ENCODE results near the gene CNTNAP2. TPM values are rescaled to one million over a fixed set of nuclear protein-coding genes. Genes with fewer than 3 reads are reported as not detected.

CNTNAP2 gene
- total RNA-seq, 1 experiment from 2014 or later = 64.5 TPM

DNA sequence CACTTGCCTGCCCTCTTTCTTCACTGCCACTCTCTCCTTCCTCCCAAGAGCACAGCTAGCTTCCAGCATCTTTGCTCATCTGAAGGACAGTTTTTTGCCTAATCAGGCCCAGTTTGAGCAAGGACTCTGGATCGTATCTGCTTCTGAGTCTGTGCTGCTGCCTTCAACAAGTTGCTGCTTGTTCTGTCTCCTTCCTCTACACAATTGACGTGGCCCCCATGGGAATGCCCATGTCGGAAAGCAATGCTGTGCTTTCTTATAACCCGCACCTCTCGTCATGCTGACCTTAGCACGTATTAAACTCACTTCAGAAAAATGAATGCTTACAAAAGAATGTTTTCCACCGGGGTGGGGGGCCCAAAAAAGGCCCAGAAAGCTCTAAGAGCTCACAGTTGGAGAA lies 2149.3 kb downstream of the CNTNAP2 start:
- Histone ChIP-seq H3K4ac (ENCODE audit: low read depth, low read length) (no peak overlapping the region), H3K56ac (ENCODE audit: insufficient read length, low read depth, low read length) (no peak overlapping the region), H3K27me3 (ENCODE audit: insufficient read depth, low read length) (no peaks in the 10 kb centered on the region), H4K20me1 (ENCODE audit: control insufficient read depth, insufficient read depth, insufficient read length) (no peaks in the 10 kb centered on the region), H3K4me2 (ENCODE audit: insufficient read depth, insufficient read length, low read length) (no peak overlapping the region), H3K23me2 (ENCODE audit: insufficient read length, low read depth, low read length, poor library complexity, severe bottlenecking) (no peaks in the 10 kb centered on the region), H4K5ac (ENCODE audit: insufficient read length, low read depth, low read length) (no peak overlapping the region), H3K18ac (ENCODE audit: insufficient read length, low read depth, low read length) (no peak overlapping the region), H4K8ac (replicated peaks; ENCODE audit: insufficient read length, low read depth, low read length) (no peak overlapping the region), H2BK12ac (ENCODE audit: insufficient read length, low read depth, low read length) (no peak overlapping the region), H3K4me1 (ENCODE audit: insufficient read depth, low read length) (no peaks in the 10 kb centered on the region; the same call in 1 of the 2 replicates), H3K14ac (ENCODE audit: insufficient read depth, low read length) (no peak overlapping the region), H3K79me2 (ENCODE audit: insufficient read depth, low read length) (no peaks in the 10 kb centered on the region), H2BK20ac (ENCODE audit: low read depth, low read length, poor library complexity, severe bottlenecking) (no peak overlapping the region), H3K9ac (ENCODE audit: extremely low read depth, insufficient read length, low read length) (no peak overlapping the region), H3K27ac (ENCODE audit: insufficient read length, low read depth, low read length) (no peak overlapping the region), H4K91ac (ENCODE audit: insufficient read length, low read depth, low read length) (no peak overlapping the region), H3T11ph (ENCODE audit: low read length) (no peak overlapping the region), H3K9me3 (ENCODE audit: control insufficient read depth, low read depth, low read length) (no peaks in the 10 kb centered on the region), H2BK15ac (ENCODE audit: low read depth, low read length) (no peak overlapping the region), H3K79me1 (ENCODE audit: insufficient read depth, low read depth, low read length, poor library complexity, severe bottlenecking) (no peaks in the 10 kb centered on the region), H3K23ac (ENCODE audit: insufficient read length, low read depth, low read length) (no peak overlapping the region), H2BK5ac (ENCODE audit: insufficient read length, low read length) (no peak overlapping the region), H2BK120ac (ENCODE audit: low read depth, low read length, poor library complexity, severe bottlenecking) (no peak overlapping the region), H2AK5ac (ENCODE audit: insufficient read length, low read length) (no peak overlapping the region), H2AFZ (ENCODE audit: low read length) (no peak overlapping the region)
- WGBS (ENCODE audit: extremely low coverage, insufficient read length, low lambda C conversion rate) = no CpG with 5 or more reads among the region's 7 CpGs
- no peak overlapping the region for H3K4me3 Mint-ChIP-seq
- no peak for DNase-seq
- TF ChIP-seq, protein P1, sequence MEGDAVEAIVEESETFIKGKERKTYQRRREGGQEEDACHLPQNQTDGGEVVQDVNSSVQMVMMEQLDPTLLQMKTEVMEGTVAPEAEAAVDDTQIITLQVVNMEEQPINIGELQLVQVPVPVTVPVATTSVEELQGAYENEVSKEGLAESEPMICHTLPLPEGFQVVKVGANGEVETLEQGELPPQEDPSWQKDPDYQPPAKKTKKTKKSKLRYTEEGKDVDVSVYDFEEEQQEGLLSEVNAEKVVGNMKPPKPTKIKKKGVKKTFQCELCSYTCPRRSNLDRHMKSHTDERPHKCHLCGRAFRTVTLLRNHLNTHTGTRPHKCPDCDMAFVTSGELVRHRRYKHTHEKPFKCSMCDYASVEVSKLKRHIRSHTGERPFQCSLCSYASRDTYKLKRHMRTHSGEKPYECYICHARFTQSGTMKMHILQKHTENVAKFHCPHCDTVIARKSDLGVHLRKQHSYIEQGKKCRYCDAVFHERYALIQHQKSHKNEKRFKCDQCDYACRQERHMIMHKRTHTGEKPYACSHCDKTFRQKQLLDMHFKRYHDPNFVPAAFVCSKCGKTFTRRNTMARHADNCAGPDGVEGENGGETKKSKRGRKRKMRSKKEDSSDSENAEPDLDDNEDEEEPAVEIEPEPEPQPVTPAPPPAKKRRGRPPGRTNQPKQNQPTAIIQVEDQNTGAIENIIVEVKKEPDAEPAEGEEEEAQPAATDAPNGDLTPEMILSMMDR (conservative IDR thresholded peaks at IDR 0.05) = no peak
- peaks cover 12% of the 10 kb centered on the region for H3K27me3 Mint-ChIP-seq (ENCODE audit: low read depth)
- no peaks in the 10 kb centered on the region; a peak in 1 of 5 replicates for H3K9me3 Mint-ChIP-seq
- H3K4me1 Mint-ChIP-seq = peaks cover 14 to 21% of the 10 kb centered on the region in 2 experiments
- H3K27ac Mint-ChIP-seq = peak overlapping the region in 2 of 3 experiments; percentile 27 to 59; a peak in 2 of 7 replicates
- H3K36me3 Mint-ChIP-seq (ENCODE audit: insufficient read depth in 1 of 3, low read depth in 3 of 3) = no peaks in the 10 kb centered on the region
